HEK293 (cell line): ENCODE measurements around the gene MCM10.

Experiments used
- CTCF ChIP-seq: fragments of 450-650 bp; formaldehyde crosslinking; IDR thresholded peaks from 2 replicates; pipeline ENCODE4 v1.5.1; 2016; ENCODE audit warnings: missing biosample characterization, missing genetic modification characterization
- REST ChIP-seq: fragments of 450-650 bp; formaldehyde crosslinking; IDR thresholded peaks from 2 replicates; pipeline ENCODE4 v1.5.1; 2016; ENCODE audit warnings: missing biosample characterization, missing genetic modification characterization
- ZBTB8A ChIP-seq: fragments of 450-650 bp; formaldehyde crosslinking; IDR thresholded peaks from 2 replicates; pipeline ENCODE4 v1.5.1; 2016; ENCODE audit warnings: missing biosample characterization, missing genetic modification characterization

GRCh38 chr10:13206546-13207443 lies 45.4 kb downstream of the MCM10 start:
- no peak for TF ChIP-seq REST (tag by site-specific recombination)
- TF ChIP-seq ZBTB8A (tag by site-specific recombination), result no peak
- TF ChIP-seq CTCF (tag by site-specific recombination), result no peak; the same call in 1 of the 2 replicates
